ENCODE data around the gene PMS2.
"Not testable (repeated sequence)": the region's sequence is repeated elsewhere in the genome, so short reads cannot be mapped to it uniquely, and the experiment has no call there.

The PMS2 gene

DNA sequence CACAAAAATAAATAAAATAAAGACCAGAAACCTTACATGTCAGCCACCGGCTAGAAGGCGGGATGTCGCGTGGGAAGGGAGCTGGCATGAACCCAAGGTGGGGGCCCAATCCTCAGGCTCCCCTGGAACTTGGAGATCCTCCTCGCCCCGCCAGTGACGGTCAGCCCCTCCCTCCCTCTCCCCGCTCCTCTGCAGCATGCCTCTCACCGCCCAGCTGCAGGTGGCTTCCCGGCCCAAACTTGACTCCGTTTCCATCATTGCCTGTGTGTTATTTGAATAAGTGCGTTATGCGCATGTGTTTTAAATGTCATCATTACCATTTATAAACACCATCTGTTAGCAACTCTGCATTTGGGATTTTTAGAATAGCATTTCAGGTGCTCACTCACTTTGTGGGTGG, 45.6 kb downstream of the PMS2 start:
- FAIRE-seq; DNase-seq (ENCODE audit: insufficient read length, low spot score): not testable (repeated sequence)

DNA sequence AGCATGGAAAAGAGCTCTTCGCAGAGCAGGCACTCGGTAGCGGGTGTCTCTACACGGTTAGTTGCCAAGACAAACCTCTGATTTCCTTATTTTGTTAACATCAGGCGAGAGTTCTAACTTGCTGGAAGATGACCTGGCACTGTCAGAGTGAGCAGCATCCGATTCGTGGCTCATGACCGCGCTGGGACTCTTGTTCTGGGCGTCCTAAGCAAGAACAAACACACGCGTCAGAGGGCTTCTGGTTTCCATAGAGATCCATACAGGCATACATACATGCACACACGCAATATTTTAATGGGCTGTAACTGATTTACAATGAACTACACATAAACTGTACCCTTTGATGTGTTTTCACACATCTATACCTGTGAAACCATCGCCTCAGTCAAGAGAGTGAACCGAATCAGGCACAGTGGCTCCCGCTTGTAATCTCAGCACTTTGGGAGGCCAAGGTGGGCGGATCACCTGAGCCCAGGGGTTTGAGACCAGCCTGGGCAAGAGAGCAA, 73.9 kb downstream of the PMS2 start:
- not testable (repeated sequence) for DNase-seq (ENCODE audit: insufficient read length, low spot score); FAIRE-seq

DNA sequence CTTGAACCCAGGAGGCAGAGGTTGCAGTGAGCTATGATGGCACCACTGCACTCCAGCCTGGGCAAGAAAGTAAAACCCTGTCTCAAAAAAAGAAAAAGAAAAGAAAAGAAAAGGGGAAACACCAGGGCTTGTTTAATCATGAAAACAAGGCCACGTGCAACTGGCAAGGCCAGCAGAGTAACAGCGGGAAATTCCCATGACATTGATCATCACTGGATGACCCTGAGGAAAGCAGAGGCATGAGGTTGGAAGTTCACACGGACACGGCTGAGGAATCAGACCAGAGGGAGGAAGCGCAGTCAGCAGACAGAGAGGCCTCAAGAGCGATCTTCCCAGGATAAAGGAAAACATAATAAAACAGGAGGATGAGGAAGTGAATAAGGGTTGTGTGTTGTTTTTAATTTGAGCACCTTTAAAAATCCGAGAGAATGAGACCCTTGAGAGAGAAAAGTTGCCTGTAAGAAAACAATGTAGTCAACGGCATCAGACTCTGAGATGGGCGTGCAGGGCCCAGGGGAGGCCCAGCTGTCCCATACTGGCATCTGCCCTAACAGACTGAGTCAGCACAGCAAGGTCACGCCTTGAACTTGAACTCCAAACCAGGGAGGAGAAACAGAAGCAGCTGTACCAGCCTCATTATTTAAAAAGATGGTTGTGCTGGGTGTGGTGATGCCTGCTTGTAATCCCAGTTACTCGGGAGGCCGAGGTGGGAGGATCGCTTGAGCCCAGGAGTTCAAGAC, 76.8 kb downstream of the PMS2 start:
- FAIRE-seq; DNase-seq (ENCODE audit: insufficient read length, low spot score): not testable (repeated sequence)

DNA sequence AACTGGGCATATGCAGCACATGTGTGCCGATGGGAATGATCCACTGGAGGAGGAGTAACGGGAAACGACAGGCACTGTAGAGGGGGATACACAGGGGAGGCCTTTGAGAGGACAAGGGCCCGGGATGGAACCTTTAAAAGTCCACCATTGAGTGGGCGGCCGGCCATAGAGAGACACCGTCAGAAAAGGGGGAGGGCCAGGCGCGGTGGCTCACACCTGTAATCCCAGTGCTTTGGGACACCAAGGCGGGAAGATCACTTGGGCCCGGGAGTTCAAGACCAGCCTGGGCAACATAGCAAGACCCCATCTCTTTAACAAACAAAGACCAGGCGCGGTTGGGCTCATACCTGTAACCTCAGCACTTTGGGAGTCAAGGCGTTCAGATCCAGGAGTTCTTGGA, 77.6 kb downstream of the PMS2 start:
- not testable (repeated sequence) for DNase-seq (ENCODE audit: insufficient read length, low spot score); FAIRE-seq

DNA sequence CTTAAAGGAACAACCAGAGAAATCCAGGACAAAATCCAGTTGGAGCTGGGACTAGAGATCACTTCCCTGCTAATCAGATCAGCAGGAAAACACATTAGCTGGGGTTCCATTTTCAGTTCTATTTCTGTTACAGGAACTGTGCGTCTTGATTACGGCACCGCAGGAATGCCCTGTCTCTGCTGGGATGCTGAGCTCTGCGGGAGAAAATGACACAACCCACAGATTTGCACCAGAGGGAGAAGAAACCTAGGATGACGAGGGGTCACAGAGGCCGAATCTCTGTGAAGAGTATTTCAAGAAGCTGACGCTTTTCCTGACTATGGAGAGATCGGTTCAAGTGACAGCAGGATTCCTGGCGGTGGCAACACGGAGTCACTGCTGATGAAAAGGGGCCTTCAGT, 78.6 kb downstream of the PMS2 start:
- not testable (repeated sequence) for DNase-seq (ENCODE audit: insufficient read length, low spot score); FAIRE-seq

DNA sequence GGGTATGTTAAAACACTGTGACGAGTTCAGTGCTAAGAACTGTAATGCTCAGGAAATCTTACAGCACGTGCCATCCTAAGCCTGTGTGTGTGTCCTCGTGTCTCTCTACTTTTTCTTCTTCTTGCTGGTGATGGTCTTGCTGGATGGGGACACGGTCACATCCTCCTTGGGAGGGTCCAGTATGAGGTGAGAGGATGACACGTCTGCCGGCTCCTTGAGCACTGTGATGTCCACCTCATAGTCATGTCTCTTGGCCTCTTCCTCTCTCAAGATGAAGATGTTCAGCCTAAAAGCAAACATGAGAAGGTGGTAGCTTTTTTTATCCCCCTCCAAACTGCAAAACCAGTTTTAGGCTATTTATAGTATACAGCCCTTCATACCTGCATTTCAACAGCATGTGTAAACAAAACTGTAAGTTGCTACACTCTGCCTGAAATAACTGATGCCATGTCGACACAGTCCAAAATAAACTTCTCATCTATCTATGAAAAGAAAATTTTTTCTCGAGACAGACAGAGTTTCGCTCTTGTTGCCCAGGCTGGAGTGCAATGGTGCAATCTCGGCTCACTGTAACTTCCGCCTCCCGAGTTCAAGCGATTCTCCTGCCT, 82.5 kb downstream of the PMS2 start:
- not testable (repeated sequence) for FAIRE-seq

DNA sequence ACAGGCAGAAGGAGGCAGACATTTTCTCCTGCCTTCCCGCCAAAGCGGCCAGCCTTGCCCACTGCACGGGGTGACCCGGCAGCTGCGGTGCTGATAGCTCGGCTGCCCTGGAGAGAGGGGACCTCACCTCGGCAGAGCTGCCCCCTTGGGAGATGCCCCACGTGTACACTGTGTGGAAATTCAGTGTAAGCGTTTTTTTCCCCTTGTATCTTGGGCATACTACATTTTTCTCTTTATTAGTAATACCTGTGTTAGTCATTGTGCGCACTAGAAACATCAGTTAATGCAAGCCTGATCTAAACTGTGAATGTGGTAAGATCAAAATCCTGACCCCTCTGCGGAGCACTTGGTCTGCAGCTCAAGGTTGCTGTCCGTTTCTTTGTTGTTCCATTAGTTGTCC, 84.2 kb downstream of the PMS2 start:
- not testable (repeated sequence) for FAIRE-seq; DNase-seq (ENCODE audit: insufficient read length, low spot score)

More for the DNA sequence above, 82.5 kb downstream of the PMS2 start:
- DNase-seq (ENCODE audit: insufficient read length, low spot score): not testable (repeated sequence)

DNA sequence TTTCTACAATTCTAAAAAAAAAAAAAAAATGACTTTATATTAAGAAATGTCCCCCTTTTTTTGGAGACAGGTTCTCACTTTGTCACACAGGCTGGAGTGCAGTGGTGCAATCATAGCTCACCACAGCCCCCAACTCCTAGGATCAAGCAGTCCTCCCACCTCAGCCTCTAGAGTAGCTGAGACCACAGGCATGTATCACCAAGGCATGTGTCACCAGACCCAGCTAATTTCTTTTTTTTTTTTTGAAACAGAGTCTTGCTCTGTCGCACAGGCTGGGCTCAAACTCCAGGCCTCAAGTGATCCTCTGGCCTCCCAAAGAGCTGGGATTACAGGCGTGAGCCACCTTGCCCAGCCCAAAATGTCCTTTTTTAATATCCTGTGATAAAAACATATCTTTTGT, 84.7 kb downstream of the PMS2 start:
- not testable (repeated sequence) for DNase-seq (ENCODE audit: insufficient read length, low spot score); FAIRE-seq
